Measurements from ENCODE around the gene ID3.

Gene ID3

DNA sequence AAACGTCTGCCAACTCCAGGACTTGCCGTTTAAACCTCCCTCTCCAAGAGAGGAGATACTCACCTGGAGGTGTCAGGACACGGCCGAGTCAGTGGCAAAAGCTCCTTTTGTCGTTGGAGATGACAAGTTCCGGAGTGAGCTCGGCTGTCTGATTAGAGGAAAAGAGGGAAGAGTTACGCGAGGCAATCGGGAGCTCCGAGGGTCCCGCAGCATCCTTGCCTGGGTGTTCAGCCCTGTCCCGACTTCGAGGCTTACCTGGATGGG is 497 bp downstream of the ID3 start:
- Histone ChIP-seq H3K4me3 (peak overlapping the region; percentile 84), H3K27ac (peak overlapping the region; percentile 94 to 95)
- peak; percentile 82 for DNase-seq (ENCODE audit: low spot score)
- TF ChIP-seq CTCF (IDR thresholded peaks at IDR 0.05), result no peak

- Histone ChIP-seq H3K27ac (peak overlapping the region; percentile 94 to 95), H3K4me3 (peak overlapping the region; percentile 84)
- no peak for TF ChIP-seq CTCF (IDR thresholded peaks at IDR 0.05)
- DNase-seq (ENCODE audit: low spot score), result peak; percentile 87
Measured at GRCh38 chr1:23558140-23558871, 995 bp downstream of the ID3 start.

DNA sequence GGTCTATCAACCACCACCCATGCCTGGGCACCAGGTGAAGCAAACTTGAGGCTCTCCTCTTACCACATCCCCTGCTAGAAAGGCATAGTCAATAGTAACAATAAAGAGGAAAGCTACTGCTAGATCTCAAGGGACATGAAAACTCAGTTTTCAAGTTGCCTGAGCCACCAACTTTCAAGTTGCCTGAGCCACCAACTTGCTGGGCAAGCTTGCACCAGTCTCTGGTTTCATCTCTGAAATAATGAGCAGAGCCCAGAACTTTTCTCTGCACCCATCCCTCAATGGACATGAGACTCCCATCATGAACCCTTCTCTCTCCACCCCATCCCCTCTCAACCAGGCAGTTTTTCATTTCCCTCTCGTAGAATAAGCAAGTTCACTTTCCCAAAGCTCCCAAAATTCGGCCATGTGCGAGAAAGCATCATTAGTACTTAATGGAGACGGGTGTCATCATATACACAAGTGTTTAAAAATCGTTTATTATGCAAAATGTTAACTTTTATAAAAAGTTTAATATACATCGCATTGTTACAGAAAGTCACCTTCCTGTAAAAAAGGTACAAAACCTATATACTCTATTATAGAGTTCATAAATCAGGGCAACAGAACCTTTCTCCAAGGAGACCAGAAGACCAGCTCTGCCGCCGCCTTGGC is 1.7 kb downstream of the ID3 start:
- no peak for DNase-seq (ENCODE audit: low spot score)
- H3K27ac ChIP-seq, result peak overlapping the region; percentile 94 to 95
- peak overlapping the region; percentile 84 for H3K4me3 ChIP-seq
- TF ChIP-seq CTCF (IDR thresholded peaks at IDR 0.05), result no peak

DNA sequence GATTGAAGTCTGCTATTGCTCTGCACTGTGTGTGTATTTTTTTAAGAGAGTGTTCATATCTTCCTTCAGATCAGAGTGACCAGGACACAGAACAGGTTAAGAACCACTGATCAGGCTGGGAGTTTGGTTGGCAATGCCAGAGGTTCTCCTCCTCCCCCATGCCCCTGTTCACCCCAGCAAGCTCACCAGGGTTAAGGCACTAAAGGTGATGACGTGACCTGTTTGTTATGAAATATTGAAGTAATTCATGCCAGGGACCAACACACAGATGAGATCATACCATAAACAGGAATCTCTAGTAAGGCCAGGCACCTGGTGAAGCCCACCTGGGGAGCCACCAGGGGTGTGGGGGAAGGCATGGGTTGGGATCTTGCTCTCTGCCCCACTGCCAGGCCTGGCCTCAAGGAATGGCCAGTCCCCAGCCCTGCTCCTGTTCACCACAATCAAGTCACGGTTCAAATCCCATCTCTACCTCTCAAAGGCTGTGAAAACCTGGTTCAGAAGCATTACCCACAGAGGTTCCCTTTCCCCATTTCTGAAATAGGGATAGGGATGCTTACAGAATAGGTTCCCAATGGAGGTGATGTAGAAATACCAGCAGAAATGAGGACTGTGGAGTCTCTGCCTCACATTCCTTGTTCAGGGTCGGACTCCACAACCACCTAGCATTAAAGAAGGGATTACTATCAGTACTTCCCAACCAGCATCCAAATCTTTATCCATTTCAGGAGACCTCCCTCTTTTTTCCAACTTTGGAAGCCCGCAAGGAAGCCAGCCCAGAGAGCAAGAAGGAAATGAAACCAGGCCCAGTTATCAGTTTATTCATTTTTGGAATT is 2.4 kb downstream of the ID3 start:
- H3K4me3 ChIP-seq, result peak overlapping the region; percentile 84
- no peak for TF ChIP-seq CTCF (IDR thresholded peaks at IDR 0.05)
- DNase-seq (ENCODE audit: low spot score), result no peak

GRCh38 chr1:23555986-23556634 is 3.2 kb downstream of the ID3 start:
- H3K27ac ChIP-seq, result peak overlapping the region; percentile 94 to 95
- peak; percentile 83 for DNase-seq (ENCODE audit: low spot score)
- TF ChIP-seq CTCF (IDR thresholded peaks at IDR 0.05), result no peak
- H3K4me3 ChIP-seq, result peak overlapping the region; percentile 84

More for the DNA sequence above, 2.4 kb downstream of the ID3 start:
- peak overlapping the region; percentile 94 to 95 for H3K27ac ChIP-seq

DNA sequence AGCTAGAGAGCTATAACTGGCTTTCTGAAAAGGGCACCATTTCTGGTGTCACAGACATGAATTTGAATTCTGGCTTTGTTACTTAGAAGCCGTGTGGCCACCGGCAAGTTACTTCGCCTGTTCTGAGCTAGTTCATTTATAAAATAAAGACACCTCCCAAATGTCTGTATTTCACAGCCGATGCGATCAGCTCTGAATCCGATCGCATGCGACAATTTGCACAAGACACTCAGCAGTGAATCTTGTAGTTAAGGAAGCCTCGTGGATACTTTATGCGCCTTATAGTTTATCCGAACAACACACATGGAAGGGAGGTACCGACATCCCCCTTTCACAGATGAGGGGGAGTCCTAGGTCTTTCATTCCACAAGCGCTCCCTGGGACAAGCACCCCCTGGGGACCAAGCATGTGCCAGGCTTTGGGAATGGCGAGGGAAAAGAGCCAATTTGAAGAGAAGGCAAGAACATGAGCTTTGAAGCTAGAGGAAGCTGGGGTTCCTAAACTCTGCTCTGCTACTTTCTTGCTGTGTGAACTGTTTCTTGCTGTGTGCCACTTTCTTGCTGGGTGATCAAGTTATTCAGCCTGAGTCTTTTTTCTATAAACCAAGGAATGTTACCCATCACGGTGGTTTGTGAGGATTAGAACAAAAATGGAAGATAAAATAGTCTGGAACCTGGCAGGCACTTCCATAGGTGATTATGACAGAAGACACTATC is 3.9 kb downstream of the ID3 start:
- TF ChIP-seq CTCF (IDR thresholded peaks at IDR 0.05), result no peak
- DNase-seq (ENCODE audit: low spot score), result no peak
- H3K4me3 ChIP-seq, result peak overlapping the region; percentile 84
- H3K27ac ChIP-seq, result peak overlapping the region; percentile 94 to 95

All from coronary artery (tissue), 2 donors.